Measurements from ENCODE around the gene SLC32A1. TPM values are rescaled to one million over a fixed set of nuclear protein-coding genes. Genes with fewer than 3 reads are reported as not detected.

The SLC32A1 gene
- total RNA-seq, 1 experiment from 2014 or later = not detected

- no peaks in the 10 kb centered on the region for H3K36me3 ChIP-seq (ENCODE audit: control insufficient read depth in 1 of 2, insufficient read depth in 2 of 2, low read length in 2 of 2)
- no peaks in the 10 kb centered on the region for H4K20me1 ChIP-seq (ENCODE audit: insufficient read depth)
- no peak overlapping the region for H2AFZ ChIP-seq (ENCODE audit: low read depth, low read length, poor library complexity, severe bottlenecking)
- H3K9me2 ChIP-seq (ENCODE audit: insufficient read depth) = no peaks in the 10 kb centered on the region
- peak; percentile 42; the same call in 1 of the 2 replicates for ATAC-seq
- H3K27ac ChIP-seq (ENCODE audit: low read depth, low read length) = no peak overlapping the region
- intact Hi-C loops (cut with micrococcal nuclease) = no loop called here
- CTCF ChIA-PET = no interaction called here
- no peak overlapping the region for H3K4me2 ChIP-seq (ENCODE audit: low read length)
- no peaks in the 10 kb centered on the region for H3K9me3 ChIP-seq (ENCODE audit: control insufficient read depth in 1 of 2, insufficient read depth in 1 of 2, low read depth in 1 of 2, low read length in 2 of 2)
- DNase-seq (ENCODE audit: low read depth, low spot score) = peak; percentile 8
- H3K79me2 ChIP-seq (ENCODE audit: insufficient read depth, low read length) = no peaks in the 10 kb centered on the region
- no TSS peak for BruUV-seq (replicated peaks)
- POLR2A ChIA-PET = no interaction called here
- TF ChIP-seq CBX3 (IDR thresholded peaks at IDR 0.05; ENCODE audit: low read depth) (no peak), REST (IDR thresholded peaks at IDR 0.05; ENCODE audit: low read depth) (peak; percentile 92), ATF3 (IDR thresholded peaks at IDR 0.05) (no peak), YY1 (IDR thresholded peaks at IDR 0.05; ENCODE audit: extremely low read depth, insufficient replicate concordance, low read depth, low read length) (no peak)
- no peaks in the 10 kb centered on the region for H3K4me1 ChIP-seq (ENCODE audit: control insufficient read depth in 1 of 2, insufficient read depth in 2 of 2, low read length in 2 of 2)
- peaks cover 50% of the 10 kb centered on the region for H3K27me3 ChIP-seq (ENCODE audit: insufficient read depth, low read length)
- RAD21 ChIA-PET (ENCODE audit: low non-redundant PET in 1 of 2, low total read pairs in 2 of 2, uncharacterized antibody in 2 of 2, unreplicated experiment in 2 of 2) = no interaction called here
- no peak overlapping the region for H3K9ac ChIP-seq (ENCODE audit: low read length)
- no peak overlapping the region for H3K4me3 ChIP-seq (replicated peaks in 1 of 2; ENCODE audit: low read depth in 1 of 2, low read length in 2 of 2)
Observed at GRCh38 chr20:38692436-38693411, 31.6 kb upstream of the SLC32A1 start.
